ENCODE measurements around the gene TMPRSS2. TPM values are rescaled to one million over a fixed set of nuclear protein-coding genes. Genes with fewer than 3 reads are reported as not detected.

The TMPRSS2 gene
- total and polyA plus RNA-seq, 5 experiments from 2014 or later = not detected

DNA sequence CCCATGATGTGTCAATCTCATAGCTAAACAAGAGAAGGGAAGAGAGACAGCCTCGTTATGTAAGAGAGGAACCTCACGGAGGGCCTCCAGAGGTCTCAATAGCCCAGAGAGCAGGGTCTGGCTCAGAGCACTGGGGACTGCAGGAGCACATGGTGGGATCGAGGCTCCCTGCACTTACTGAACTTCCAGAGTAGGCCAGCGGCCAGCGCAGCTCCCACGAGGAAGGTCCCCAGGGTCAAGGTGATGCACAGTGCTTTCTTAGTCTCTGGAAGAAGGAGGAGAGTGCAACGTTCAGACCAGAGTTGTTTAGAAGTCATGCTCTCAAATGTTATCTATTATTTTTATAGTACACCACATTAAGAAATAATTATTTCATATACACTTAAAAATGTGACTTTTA is 18.6 kb downstream of the TMPRSS2 start:
- no peak overlapping the region for H3K4me3 Mint-ChIP-seq
- ATAC-seq (no peak), DNase-seq (no peak)
- POLR2A ChIA-PET = no interaction called here
- peaks cover 3 to 12% (median 9%) of the 10 kb centered on the region in 5 donors for H3K27me3 Mint-ChIP-seq
- H3K27ac Mint-ChIP-seq = no peak overlapping the region
- H3K36me3 Mint-ChIP-seq = no peaks in the 10 kb centered on the region
- peaks cover 0 to 2% (median 0%) of the 10 kb centered on the region in 4 donors for H3K4me1 Mint-ChIP-seq
- H3K9me3 Mint-ChIP-seq = no peaks in the 10 kb centered on the region

DNA sequence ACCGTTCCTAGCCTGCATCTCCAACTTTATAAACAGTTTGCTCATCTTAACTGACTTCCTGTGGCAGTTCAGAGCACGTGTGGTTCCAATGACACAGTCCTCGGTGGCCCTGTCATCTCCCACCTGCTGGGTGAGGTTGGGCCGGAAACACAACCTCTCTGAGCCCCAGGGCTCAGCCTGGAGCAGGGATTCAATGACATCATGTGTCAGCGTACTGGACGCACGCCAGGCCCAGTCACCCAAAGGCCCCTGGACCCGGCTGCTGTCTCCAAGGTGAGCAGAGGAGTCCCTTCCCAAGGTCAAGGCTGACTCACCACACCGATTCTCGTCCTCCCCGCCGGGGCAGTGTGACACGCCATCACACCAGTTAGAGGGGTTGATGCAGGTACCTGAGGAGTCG is 19.9 kb downstream of the TMPRSS2 start:
- Mint-ChIP-seq H3K4me3 (no peak overlapping the region), H3K9me3 (no peaks in the 10 kb centered on the region), H3K27me3 (peaks cover 0 to 10% (median 4%) of the 10 kb centered on the region in 5 donors), H3K4me1 (no peaks in the 10 kb centered on the region), H3K36me3 (no peaks in the 10 kb centered on the region), H3K27ac (no peak overlapping the region)
- POLR2A ChIA-PET = no interaction called here
- ATAC-seq (no peak), DNase-seq (no peak)

DNA sequence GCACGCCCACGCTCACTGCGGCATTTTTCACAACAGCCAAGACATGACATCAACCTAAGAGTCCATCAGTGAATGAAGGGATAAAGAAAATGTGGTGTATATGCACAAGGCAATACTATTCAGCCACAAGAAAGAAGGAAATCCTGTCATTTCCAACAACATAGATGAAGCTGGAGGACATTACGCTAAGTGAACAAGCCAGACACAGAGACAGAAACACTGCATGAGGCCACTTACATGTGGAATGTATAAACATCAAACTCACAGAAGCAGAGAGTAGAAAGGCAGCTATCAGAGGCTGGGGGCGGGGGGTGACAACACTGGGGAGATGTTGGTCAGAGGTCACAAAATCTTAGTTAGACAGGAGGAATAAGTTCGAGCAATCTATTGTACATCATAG is 20.9 kb downstream of the TMPRSS2 start:
- H3K4me1 Mint-ChIP-seq = no peaks in the 10 kb centered on the region
- POLR2A ChIA-PET = no interaction called here

DNA sequence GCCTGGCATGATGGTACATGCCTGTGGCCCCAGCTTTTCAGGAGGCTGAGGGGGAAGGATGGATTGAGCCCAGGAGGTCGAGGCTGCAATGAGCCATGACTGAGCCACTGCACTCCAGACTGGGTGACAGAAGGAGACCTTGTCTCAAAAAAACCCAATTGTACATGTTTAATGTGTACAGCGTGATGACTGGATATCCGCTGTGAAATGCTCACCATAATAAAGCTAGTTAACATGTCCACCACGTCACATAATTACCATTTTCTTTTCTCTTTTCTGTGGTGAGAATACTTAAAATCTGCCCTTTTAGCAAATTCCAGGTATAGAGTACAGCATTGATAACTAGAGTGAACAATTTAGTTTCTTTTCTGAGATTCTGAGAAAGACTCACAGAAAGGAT is 24.0 kb downstream of the TMPRSS2 start:
- no peak for ATAC-seq
- Mint-ChIP-seq H3K4me3 (no peak overlapping the region), H3K4me1 (no peaks in the 10 kb centered on the region), H3K9me3 (no peaks in the 10 kb centered on the region), H3K36me3 (no peaks in the 10 kb centered on the region), H3K27me3 (peaks cover 0 to 6% (median 2%) of the 10 kb centered on the region in 5 donors), H3K27ac (no peak overlapping the region)
- DNase-seq = no peak
- POLR2A ChIA-PET = no interaction called here

More for the DNA sequence above, 20.9 kb downstream of the TMPRSS2 start:
- Mint-ChIP-seq H3K4me3 (no peak overlapping the region), H3K36me3 (no peaks in the 10 kb centered on the region), H3K27me3 (peaks cover 0 to 9% (median 4%) of the 10 kb centered on the region in 5 donors), H3K9me3 (no peaks in the 10 kb centered on the region), H3K27ac (no peak overlapping the region)
- ATAC-seq (no peak), DNase-seq (no peak)

DNA sequence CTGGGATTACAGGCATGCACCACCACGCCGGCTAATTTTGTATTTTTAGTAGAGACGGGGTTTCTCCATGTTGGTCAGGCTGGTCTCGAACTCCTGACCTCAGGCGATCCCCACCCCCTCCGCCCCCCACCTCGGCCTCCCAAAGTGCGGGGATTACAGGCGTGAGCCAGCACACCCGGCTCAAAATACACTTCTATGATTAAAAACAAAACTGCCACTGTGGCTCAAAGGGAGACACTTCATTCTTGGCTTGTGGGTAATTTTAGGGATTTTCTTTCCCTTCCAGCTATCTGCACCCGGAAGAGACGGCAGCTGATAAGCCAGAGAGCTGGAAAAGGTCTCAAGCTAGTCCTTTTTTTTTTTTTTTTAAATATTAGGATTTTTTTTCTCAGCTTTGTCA is 24.5 kb downstream of the TMPRSS2 start:
- POLR2A ChIA-PET = no interaction called here
- Mint-ChIP-seq H3K4me1 (peaks cover 0 to 3% (median 0%) of the 10 kb centered on the region in 4 donors), H3K36me3 (no peaks in the 10 kb centered on the region), H3K27me3 (peaks cover 0 to 6% (median 4%) of the 10 kb centered on the region in 5 donors), H3K27ac (no peak overlapping the region), H3K4me3 (no peak overlapping the region), H3K9me3 (no peaks in the 10 kb centered on the region)
- DNase-seq (no peak), ATAC-seq (no peak)

DNA sequence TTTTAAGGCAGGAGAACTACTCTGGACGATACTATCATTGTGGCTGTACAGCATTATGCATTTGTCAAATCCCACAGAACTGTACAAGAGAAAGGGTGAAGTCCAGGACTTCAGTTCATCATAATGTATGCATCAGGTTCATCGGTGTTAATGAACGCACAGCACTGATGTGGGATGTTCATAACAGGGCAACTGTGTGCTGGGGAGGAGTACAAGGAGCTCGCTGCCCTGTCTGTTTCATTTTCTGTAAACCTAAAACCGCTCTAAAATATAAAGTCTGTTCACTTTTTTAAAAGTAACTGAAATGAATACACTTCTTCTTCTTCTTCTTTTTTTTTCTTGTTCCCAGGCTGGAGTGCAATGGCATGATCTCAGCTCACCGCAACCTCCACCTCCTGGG is 25.0 kb downstream of the TMPRSS2 start:
- POLR2A ChIA-PET = no interaction called here
- peaks cover 0 to 4% (median 0%) of the 10 kb centered on the region in 4 donors for H3K4me1 Mint-ChIP-seq
- no peak overlapping the region for H3K4me3 Mint-ChIP-seq
- H3K27me3 Mint-ChIP-seq = peaks cover 0 to 10% (median 4%) of the 10 kb centered on the region in 5 donors
- ATAC-seq (no peak), DNase-seq (no peak)
- H3K9me3 Mint-ChIP-seq = no peaks in the 10 kb centered on the region
- no peaks in the 10 kb centered on the region for H3K36me3 Mint-ChIP-seq
- H3K27ac Mint-ChIP-seq = no peak overlapping the region

GRCh38 chr21:41482301-41482700 is 25.7 kb downstream of the TMPRSS2 start:
- no peak overlapping the region for H3K4me3 Mint-ChIP-seq
- H3K9me3 Mint-ChIP-seq = no peaks in the 10 kb centered on the region
- H3K36me3 Mint-ChIP-seq = no peaks in the 10 kb centered on the region
- ATAC-seq = no peak
- H3K27ac Mint-ChIP-seq = no peak overlapping the region
- H3K4me1 Mint-ChIP-seq = peaks cover 4 to 6% (median 5%) of the 10 kb centered on the region in 4 donors
- POLR2A ChIA-PET = no interaction called here
- no peak for DNase-seq
- H3K27me3 Mint-ChIP-seq = peaks cover 0 to 16% (median 6%) of the 10 kb centered on the region in 5 donors

DNA sequence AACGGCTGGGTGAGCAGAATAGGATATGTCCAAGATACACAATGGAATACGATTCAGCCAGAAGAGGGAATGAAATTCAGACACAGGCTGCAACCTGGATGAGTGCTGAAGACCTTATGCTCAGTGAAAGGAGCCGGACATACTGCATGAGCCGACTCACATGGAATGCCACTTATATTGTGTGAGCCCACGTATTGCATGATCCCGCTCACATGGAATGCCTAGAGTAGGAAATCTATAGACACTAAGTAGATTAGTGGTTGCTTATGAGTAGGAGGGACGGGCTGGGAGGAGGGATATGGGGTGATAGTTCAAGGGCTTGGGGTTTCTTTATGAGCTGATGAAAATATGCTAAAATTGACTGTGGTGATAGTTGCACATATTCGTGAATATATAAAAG is 26.8 kb downstream of the TMPRSS2 start:
- Mint-ChIP-seq H3K27ac (peak overlapping the region in 1 of 10 donors; percentile 6), H3K4me3 (no peak overlapping the region), H3K9me3 (no peaks in the 10 kb centered on the region), H3K36me3 (no peaks in the 10 kb centered on the region), H3K4me1 (peaks cover 4 to 7% (median 6%) of the 10 kb centered on the region in 4 donors), H3K27me3 (peaks cover 0 to 16% (median 5%) of the 10 kb centered on the region in 5 donors)
- DNase-seq (no peak), ATAC-seq (no peak)
- POLR2A ChIA-PET = interaction anchor here (0.5 kb wide), 2 partner anchors 15 to 222 kb away, joined by 3 to 12 read pairs; no protein-coding TSS in a partner anchor

GRCh38 chr21:41480086-41480690 is 27.8 kb downstream of the TMPRSS2 start:
- Mint-ChIP-seq H3K4me1 (peaks cover 4 to 7% (median 6%) of the 10 kb centered on the region in 4 donors), H3K9me3 (no peaks in the 10 kb centered on the region), H3K4me3 (no peak overlapping the region), H3K36me3 (no peaks in the 10 kb centered on the region), H3K27me3 (peaks cover 0 to 16% (median 5%) of the 10 kb centered on the region in 5 donors), H3K27ac (no peak overlapping the region)
- DNase-seq = no peak
- POLR2A ChIA-PET = no interaction called here
- ATAC-seq = no peak

- no peak overlapping the region for H3K4me3 Mint-ChIP-seq
- no peak overlapping the region for H3K27ac Mint-ChIP-seq
- H3K36me3 Mint-ChIP-seq = no peaks in the 10 kb centered on the region
- H3K9me3 Mint-ChIP-seq = no peaks in the 10 kb centered on the region
- DNase-seq (no peak), ATAC-seq (no peak)
- peaks cover 0 to 16% (median 2%) of the 10 kb centered on the region in 5 donors for H3K27me3 Mint-ChIP-seq
- H3K4me1 Mint-ChIP-seq = peaks cover 4 to 7% (median 6%) of the 10 kb centered on the region in 4 donors
- POLR2A ChIA-PET = no interaction called here
Observed at GRCh38 chr21:41479686-41480085, 28.3 kb downstream of the TMPRSS2 start.

DNA sequence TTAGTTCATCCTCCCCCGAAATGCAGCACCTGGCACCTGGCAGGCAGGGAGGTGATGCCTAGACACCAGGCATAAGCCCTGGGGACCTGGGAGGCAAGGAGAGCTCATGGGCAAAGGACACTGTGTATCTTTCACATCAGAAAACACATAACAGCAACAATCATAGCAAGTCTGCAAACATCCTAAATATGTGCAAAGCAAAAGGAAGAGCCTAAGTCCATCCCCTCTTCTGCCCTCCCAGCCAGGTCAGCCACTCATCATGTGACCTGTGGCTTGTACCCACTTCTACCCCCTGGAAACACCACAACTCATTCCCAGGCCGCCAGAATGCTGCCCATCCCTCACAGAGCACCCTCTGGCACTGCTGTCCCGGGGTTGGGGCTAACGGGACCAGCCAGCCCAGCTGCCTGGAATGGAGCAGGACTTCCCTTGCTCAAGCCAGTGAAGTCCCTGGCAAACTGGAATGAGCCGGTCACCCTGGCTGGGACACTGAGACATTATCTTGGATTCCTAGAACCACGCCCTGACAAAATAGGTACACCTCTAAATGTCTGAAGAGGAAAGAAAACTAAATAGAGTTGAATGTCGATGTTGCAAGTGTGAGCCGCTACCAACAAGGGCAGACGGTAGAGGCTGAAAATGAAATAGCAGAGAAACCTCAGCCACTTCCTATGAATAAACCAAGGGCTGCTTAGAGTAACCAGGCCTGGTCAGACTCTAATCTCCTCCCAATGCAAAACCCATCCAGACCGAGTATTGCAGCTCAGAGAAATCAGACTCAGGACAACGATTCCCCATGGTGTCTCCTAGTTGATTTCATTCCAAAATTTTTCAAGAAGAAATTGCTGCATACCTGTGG is 29.4 kb downstream of the TMPRSS2 start:
- Mint-ChIP-seq H3K36me3 (no peaks in the 10 kb centered on the region), H3K27me3 (peaks cover 0 to 16% (median 2%) of the 10 kb centered on the region in 5 donors), H3K4me1 (peaks cover 4 to 7% (median 6%) of the 10 kb centered on the region in 4 donors), H3K27ac (no peak overlapping the region), H3K4me3 (no peak overlapping the region), H3K9me3 (no peaks in the 10 kb centered on the region)
- POLR2A ChIA-PET = no interaction called here
- DNase-seq = no peak
- no peak for ATAC-seq

- no peaks in the 10 kb centered on the region for H3K9me3 Mint-ChIP-seq
- no peaks in the 10 kb centered on the region for H3K36me3 Mint-ChIP-seq
- ATAC-seq (no peak), DNase-seq (no peak)
- H3K27ac Mint-ChIP-seq = peak overlapping the region in 1 of 10 donors; percentile 20
- POLR2A ChIA-PET = no interaction called here
- peaks cover 4 to 7% (median 6%) of the 10 kb centered on the region in 4 donors for H3K4me1 Mint-ChIP-seq
- H3K4me3 Mint-ChIP-seq = no peak overlapping the region
- H3K27me3 Mint-ChIP-seq = peaks cover 0 to 16% (median 0%) of the 10 kb centered on the region in 5 donors
Observed at GRCh38 chr21:41477641-41478318, 30.2 kb downstream of the TMPRSS2 start.
